HepG2 (cell line): ENCODE data around the gene CATSPERD. TPM values are rescaled to one million over a fixed set of nuclear protein-coding genes. Genes with fewer than 3 reads are reported as not detected.

Source experiments
- AHDC1 ChIP-seq: sonication (generic); formaldehyde crosslinking; IDR thresholded peaks from 2 replicates; pipeline ENCODE4 v1.5.1; 2020; ENCODE audit warnings: mild to moderate bottlenecking, missing genetic modification reagents, borderline replicate concordance
- ARNTL ChIP-seq: sonication (generic); formaldehyde crosslinking; IDR thresholded peaks from 2 replicates; pipeline ENCODE4 v1.4.0; 2020; ENCODE audit warnings: mild to moderate bottlenecking, missing genetic modification reagents
- CHCHD3 ChIP-seq: sonication (generic); formaldehyde crosslinking; IDR thresholded peaks from 2 replicates; pipeline ENCODE4 v1.8.0; 2022; ENCODE audit warnings: mild to moderate bottlenecking, missing genetic modification reagents, moderate library complexity
- ELF3 ChIP-seq: IDR thresholded peaks from 2 replicates; pipeline ENCODE4 v1.6.1; 2016; ENCODE audit warnings: missing genetic modification reagents, missing compliant biosample characterization
- FOXO1 ChIP-seq: sonication (generic); formaldehyde crosslinking; IDR thresholded peaks from 2 replicates; pipeline ENCODE4 v1.4.0; 2020; ENCODE audit warnings: missing genetic modification reagents
- GLI4 ChIP-seq: sonication (generic); formaldehyde crosslinking; IDR thresholded peaks from 2 replicates; pipeline ENCODE4 v1.5.1; 2020; ENCODE audit warnings: missing genetic modification reagents, mild to moderate bottlenecking, moderate library complexity, borderline replicate concordance
- HOXA5 ChIP-seq: sonication (generic); formaldehyde crosslinking; IDR thresholded peaks from 2 replicates; pipeline ENCODE4 v1.4.0; 2020; ENCODE audit warnings: missing genetic modification reagents
- IKZF1 ChIP-seq: fragments of 450-650 bp; IDR thresholded peaks from 2 replicates; pipeline ENCODE4 v1.7.1; 2016
- KDM5B ChIP-seq: sonication (generic); formaldehyde crosslinking; IDR thresholded peaks from 2 replicates; pipeline ENCODE4 v1.4.0; 2020; ENCODE audit warnings: missing genetic modification reagents, mild to moderate bottlenecking, borderline replicate concordance
- MZF1 ChIP-seq: sonication (generic); formaldehyde crosslinking; IDR thresholded peaks from 2 replicates; pipeline ENCODE4 v1.8.1; 2023; ENCODE audit warnings: mild to moderate bottlenecking, missing genetic modification reagents, borderline replicate concordance
- PRMT3 ChIP-seq: sonication (generic); formaldehyde crosslinking; IDR thresholded peaks from 2 replicates; pipeline ENCODE4 v1.8.1; 2022; ENCODE audit warnings: low read depth, mild to moderate bottlenecking, moderate library complexity, missing genetic modification reagents, borderline replicate concordance
- RCOR2 ChIP-seq: IDR thresholded peaks from 2 replicates; pipeline ENCODE4 v1.6.1; 2016; ENCODE audit warnings: missing biosample characterization, missing genetic modification reagents
- SATB2 ChIP-seq: sonication (generic); formaldehyde crosslinking; IDR thresholded peaks from 2 replicates; pipeline ENCODE4 v1.5.0; 2020; ENCODE audit warnings: missing genetic modification reagents
- YY1 ChIP-seq: IDR thresholded peaks from 2 replicates; pipeline ENCODE4 v1.6.1; 2011; ENCODE audit warnings: low read length, low read depth, moderate library complexity, mild to moderate bottlenecking; ENCODE audit not compliant: insufficient read depth, insufficient replicate concordance
- ZNF101 ChIP-seq: sonication (generic); formaldehyde crosslinking; IDR thresholded peaks from 2 replicates; pipeline ENCODE4 v1.4.0; 2020; ENCODE audit warnings: mild to moderate bottlenecking, low read depth, missing genetic modification reagents, borderline replicate concordance
- ZNF530 ChIP-seq: sonication (generic); formaldehyde crosslinking; IDR thresholded peaks from 2 replicates; pipeline ENCODE4 v1.5.0; 2020; ENCODE audit warnings: low read depth, mild to moderate bottlenecking, missing genetic modification reagents
- ZNF572 ChIP-seq: sonication (generic); formaldehyde crosslinking; IDR thresholded peaks from 2 replicates; pipeline ENCODE4 v1.5.1; 2020; ENCODE audit warnings: mild to moderate bottlenecking, missing genetic modification reagents
- ZNF639 ChIP-seq: conservative IDR thresholded peaks from 2 replicates; pipeline ENCODE4 v1.6.1; 2018; ENCODE audit warnings: missing genetic modification reagents
- ZNF652 ChIP-seq: IDR thresholded peaks from 2 replicates; pipeline ENCODE4 v1.6.1; 2016; ENCODE audit warnings: low read depth, borderline replicate concordance
- ZNF670 ChIP-seq: sonication (generic); formaldehyde crosslinking; IDR thresholded peaks from 2 replicates; pipeline ENCODE4 v1.8.0; 2022; ENCODE audit warnings: mild to moderate bottlenecking, missing genetic modification reagents, borderline replicate concordance
- ZNF720 ChIP-seq: sonication (generic); formaldehyde crosslinking; IDR thresholded peaks from 2 replicates; pipeline ENCODE4 v1.4.0; 2020; ENCODE audit warnings: missing genetic modification reagents
- ZNF792 ChIP-seq: IDR thresholded peaks from 2 replicates; pipeline ENCODE4 v1.6.1; 2016
- ZSCAN12 ChIP-seq: sonication (generic); formaldehyde crosslinking; IDR thresholded peaks from 2 replicates; pipeline ENCODE4 v1.9.0; 2021; ENCODE audit warnings: mild to moderate bottlenecking, missing genetic modification reagents
- polyA plus RNA-seq, 8 experiments: library from polyadenylated mRNA; depleted of rRNA in 3 of 8; stranded (reverse) in 7 of 8; unstranded in 1 of 8; fragments of >200 nt; fragmentation: Illumina TruSeq in 4 of 8; extraction: Trizol in 4 of 8; gene quantifications; 2 replicates each; pipeline versions ENCODE4 v1.2.1 to v1.2.3, GENCODE V29; 2011 to 2016; ENCODE audit warnings: low read depth in 4 of 8, missing spikeins in 1 of 8, mixed read lengths in 1 of 8; ENCODE audit not compliant: insufficient read depth in 1 of 8
- total RNA-seq, 5 experiments: library from RNA; depleted of rRNA; stranded (reverse); fragments of >200 nt; fragmentation: Illumina TruSeq; extraction: Trizol; gene quantifications; 2 replicates each; pipeline ENCODE4 v1.2.3, GENCODE V29; 2016; ENCODE audit warnings: low read depth in 1 of 5

The CATSPERD gene
- total and polyA plus RNA-seq, 2 of the 13 experiments (the other 11 are each of a cell fraction or from before 2014, with no cell fraction given), result 0.04 TPM; not detected in 1

- no peak for TF ChIP-seq MZF1 (CRISPR knock-in tag)
- TF ChIP-seq ZNF572, result no peak
- peak; percentile 71; the same call in 1 of the 2 replicates for TF ChIP-seq ZNF101 (CRISPR knock-in tag)
- TF ChIP-seq RCOR2 (CRISPR knock-in tag), result no peak; the same call in 1 of the 2 replicates
- peak; percentile 92 for TF ChIP-seq CHCHD3 (CRISPR knock-in tag)
- TF ChIP-seq ZNF720 (CRISPR knock-in tag), result 0 out of 2 replicates have a peak, but pooled peaks have one; percentile 39
- no peak; the same call in 1 of the 2 replicates for TF ChIP-seq ZNF670 (CRISPR knock-in tag)
- peak; percentile 17; the same call in 1 of the 2 replicates for TF ChIP-seq FOXO1 (CRISPR knock-in tag)
- TF ChIP-seq AHDC1, result no peak
- TF ChIP-seq ZNF639 (CRISPR knock-in tag), result peak; percentile 60; the same call in 1 of the 2 replicates
- TF ChIP-seq YY1, result peak; percentile 72
- no peak for TF ChIP-seq PRMT3 (CRISPR knock-in tag)
- TF ChIP-seq KDM5B, result peak; percentile 96
- peak; percentile 66; the same call in 1 of the 2 replicates for TF ChIP-seq ZNF792
- 0 out of 2 replicates have a peak, but pooled peaks have one; percentile 7 for TF ChIP-seq HOXA5 (CRISPR knock-in tag)
- no peak for TF ChIP-seq IKZF1
- TF ChIP-seq SATB2 (CRISPR knock-in tag), result no peak
- TF ChIP-seq ZNF530 (CRISPR knock-in tag), result no peak
- peak; percentile 92; the same call in 1 of the 2 replicates for TF ChIP-seq GLI4 (CRISPR knock-in tag)
- TF ChIP-seq ELF3, result peak; percentile 64
- TF ChIP-seq ZSCAN12 (CRISPR knock-in tag), result no peak
- peak; percentile 96 for TF ChIP-seq ARNTL (CRISPR knock-in tag)
- TF ChIP-seq ZNF652 (CRISPR knock-in tag), result no peak
Measured at GRCh38 chr19:5790559-5791520, 70.4 kb downstream of the CATSPERD start, which contains the start of gene DUS3L (continued).
